Adipose tissue (tissue), 3 donors: ENCODE data around the gene KHDRBS1. TPM values are rescaled to one million over a fixed set of nuclear protein-coding genes. Genes with fewer than 3 reads are reported as not detected.
"Not testable (repeated sequence)": the region's sequence is repeated elsewhere in the genome, so short reads cannot be mapped to it uniquely, and the experiment has no call there.

Experiments used
- H3K27ac ChIP-seq: one replicate; pipeline ENCODE4 v1.5.1; 2013; ENCODE audit warnings: low read depth, low read length
- WGBS, 3 donors: extraction: QIAGEN DNeasy Blood & Tissue Kit; methylation state at CpG; one replicate each; pipeline ENCODE4 v1.1.7; 2013; 5-methylcytosine and 5-hydroxymethylcytosine counted together
- polyA plus RNA-seq, 3 donors: library from polyadenylated mRNA; stranded (reverse); fragments of 200-250 nt; gene quantifications; one replicate each; pipeline ENCODE4 v1.2.3, GENCODE V29; 2013
- donor health status: healthy with polysubstance abuse.
- donor health status: Bipolar disorder and iron deficiency.
- donor health status: healthy.

KHDRBS1 gene, protein sequence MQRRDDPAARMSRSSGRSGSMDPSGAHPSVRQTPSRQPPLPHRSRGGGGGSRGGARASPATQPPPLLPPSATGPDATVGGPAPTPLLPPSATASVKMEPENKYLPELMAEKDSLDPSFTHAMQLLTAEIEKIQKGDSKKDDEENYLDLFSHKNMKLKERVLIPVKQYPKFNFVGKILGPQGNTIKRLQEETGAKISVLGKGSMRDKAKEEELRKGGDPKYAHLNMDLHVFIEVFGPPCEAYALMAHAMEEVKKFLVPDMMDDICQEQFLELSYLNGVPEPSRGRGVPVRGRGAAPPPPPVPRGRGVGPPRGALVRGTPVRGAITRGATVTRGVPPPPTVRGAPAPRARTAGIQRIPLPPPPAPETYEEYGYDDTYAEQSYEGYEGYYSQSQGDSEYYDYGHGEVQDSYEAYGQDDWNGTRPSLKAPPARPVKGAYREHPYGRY
- 10 to 100 TPM; 35.7 to 85.9 (median 62.4) TPM for polyA plus RNA-seq

DNA sequence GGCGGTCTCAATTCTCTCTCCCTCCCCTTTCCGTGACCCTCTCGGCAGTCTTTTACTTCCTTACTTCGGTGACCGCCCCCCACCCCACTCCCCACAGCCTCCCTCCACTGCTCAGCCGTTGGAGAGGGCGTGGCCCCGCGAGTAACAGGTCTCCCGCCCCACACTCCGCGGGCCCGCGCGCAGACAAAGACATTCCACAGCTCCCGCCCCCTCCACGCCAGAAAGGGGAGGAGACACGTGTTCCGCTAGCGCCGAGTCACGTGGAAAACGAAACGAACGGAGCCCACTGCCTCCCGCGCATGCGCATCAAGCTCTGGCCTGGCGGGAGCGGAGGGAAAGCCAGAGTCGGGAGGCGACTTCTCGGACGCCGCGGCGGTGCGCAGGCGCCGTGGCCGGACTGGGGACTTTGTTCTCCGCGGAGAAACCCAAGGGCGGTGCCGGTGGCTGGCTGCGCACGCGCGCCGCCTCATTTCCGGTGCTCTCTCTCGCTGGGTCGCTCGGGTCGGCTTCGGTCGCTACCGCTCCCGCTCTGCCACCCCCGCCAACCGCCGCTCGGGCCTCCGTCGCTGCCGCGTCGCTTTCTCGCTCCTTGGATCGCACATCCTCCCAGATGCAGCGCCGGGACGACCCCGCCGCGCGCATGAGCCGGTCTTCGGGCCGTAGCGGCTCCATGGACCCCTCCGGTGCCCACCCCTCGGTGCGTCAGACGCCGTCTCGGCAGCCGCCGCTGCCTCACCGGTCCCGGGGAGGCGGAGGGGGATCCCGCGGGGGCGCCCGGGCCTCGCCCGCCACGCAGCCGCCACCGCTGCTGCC is at the start of gene KHDRBS1:
KHDRBS1 (plus strand) TSS at position 483 of the 813 bp plus-strand sequence; CDS start at position 611, 128 bp downstream.
- 0 to 1% (median 1%) methylated on average over 95 to 101 of the region's 101 CpGs for WGBS, 3 donors
- H3K27ac ChIP-seq: peak within 1 kb of the TSS; percentile 93

DNA sequence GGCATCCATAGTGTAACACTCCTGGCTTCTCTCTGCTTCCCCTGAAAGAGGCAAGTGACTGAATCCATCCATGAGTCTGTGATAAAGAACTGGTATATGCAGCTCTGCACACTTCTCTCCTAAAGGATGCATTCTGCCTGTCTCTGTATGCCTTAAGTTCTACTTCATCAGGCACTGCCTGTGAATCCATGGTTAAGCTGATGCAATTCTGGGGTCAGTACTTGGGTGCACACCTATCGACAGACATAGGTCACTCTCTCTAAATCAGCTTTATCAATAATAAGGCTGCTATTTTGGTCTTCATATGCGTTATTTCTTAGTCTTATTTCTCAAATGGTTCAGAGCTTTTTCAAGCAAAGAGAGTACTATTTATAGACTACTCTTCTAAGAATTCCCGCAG is 42.8 kb upstream of the KHDRBS1 start:
- no peak overlapping the region for H3K27ac ChIP-seq
- WGBS, 3 donors: 78 to 84% (median 81%) methylated on average over 3 of the region's 3 CpGs

DNA sequence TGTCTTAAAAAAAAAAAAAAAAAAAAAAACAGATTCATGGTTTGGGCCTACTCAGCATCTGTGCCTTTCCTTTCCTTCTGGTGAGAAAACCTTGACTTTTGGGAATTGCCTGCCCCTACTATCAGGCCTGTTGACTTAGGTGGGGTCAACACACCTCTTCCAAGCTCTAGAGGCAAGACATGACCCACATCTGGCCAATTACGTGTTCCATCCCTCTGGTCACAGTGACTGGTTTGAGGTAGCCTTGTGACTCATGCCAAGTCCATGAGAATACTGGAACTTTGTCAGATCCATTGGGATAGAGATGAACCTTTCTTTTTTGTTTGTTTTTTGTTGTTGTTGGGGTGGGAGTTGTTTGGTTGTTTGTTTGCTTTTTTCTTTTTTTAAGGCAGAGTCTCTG is 37.3 kb upstream of the KHDRBS1 start:
- H3K27ac ChIP-seq: no peak overlapping the region
- WGBS, 3 donors: 92 to 100% (median 97%) methylated on average over 1 of the region's 1 CpG

DNA sequence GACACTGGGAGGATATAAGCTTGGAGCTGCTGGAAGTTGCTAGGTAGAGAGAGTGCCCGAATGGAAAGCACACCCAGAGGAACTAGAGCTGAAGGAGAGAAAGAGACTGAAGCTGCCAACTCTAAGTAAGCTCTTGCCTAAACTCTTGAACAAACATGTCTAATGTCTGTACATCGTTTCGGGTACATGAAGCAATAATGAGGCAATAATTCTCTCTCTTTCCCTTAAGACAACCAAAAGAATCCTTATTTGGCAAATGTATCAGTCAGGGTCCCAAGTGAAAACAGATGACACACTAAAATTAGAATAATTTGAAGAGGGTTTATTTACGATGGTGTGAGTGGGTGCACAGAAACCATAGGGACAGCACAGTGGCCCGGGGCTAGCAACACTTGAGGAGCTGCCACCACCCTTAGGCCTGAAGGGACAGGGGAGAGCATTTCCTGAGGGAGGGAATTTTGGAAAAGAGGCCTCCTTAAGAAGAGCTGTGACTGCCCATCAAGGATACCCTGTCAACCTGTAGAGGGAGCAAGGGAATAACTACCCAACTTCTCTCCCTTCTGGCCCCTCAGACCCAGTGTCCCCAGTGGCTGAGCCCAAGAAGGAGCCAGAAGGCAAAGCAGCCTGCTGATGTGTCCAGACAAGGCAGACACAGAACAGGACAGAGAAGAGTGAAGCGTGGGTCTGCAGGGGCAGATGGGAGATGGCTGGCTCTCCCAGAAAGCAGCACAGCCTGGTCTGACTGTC is 36.1 kb upstream of the KHDRBS1 start:
- 45 to 64% (median 48%) methylated on average over 6 of the region's 6 CpGs for WGBS, 3 donors
- no peak overlapping the region for H3K27ac ChIP-seq

DNA sequence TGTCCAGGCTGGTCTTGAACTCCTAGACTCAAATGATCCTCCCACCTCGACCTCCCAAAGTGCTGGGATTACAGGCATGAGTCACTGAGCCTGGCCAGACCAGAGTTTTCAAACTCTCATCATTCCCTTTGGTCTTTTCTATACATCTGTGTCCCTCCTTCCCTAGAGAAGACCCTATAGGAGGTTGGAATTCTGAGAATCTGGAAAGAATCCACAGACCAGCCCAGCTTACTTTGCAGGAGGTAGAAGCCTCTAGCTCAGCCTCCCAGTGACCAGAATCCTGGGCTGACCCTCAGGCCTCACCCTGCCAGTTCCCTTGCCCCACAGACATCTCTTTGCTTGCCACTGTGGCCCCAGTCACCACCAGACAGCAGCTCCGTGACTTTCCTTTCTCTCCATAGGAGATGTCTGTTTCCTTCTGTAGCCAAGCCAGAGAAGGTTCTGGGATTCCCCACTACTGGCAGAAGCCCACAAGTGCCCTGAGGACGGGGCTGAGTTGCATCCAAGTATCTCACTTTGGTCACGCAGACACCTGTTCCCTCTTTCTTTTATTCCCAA is 34.7 kb upstream of the KHDRBS1 start:
- 75 to 86% (median 82%) methylated on average over 4 of the region's 4 CpGs for WGBS, 3 donors

DNA sequence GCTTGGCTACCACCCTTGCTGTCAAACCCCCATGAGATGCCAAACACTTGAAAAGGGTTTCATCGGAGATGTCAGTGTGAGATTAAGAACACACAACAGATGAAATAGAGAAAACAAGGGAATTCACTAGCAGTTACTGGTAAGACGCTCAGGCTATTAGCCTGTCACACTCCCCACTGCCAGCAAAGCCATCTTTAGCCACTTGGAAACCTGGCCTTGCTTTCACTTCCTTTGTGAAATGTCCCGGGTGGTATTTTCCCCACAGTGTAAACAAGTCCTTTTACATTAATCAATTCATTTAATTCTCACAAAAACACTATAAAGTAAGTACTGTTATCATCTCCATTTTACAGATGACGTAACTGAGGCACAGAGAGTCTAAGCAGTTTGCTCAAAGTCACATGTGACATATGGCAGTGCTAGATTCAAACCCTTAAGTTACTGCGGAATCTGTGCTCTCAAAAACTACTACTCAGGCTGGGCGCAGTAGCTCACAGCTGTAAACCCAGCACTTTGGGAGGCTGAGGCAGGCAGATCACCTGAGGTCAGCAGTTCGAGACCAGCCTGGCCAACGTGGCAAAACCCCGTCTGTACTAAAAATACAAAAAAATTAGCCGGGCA is 32.7 kb upstream of the KHDRBS1 start:
- 75 to 83% (median 82%) methylated on average over 10 of the region's 10 CpGs for WGBS, 3 donors
- no peak overlapping the region for H3K27ac ChIP-seq

More for the DNA sequence above, 34.7 kb upstream of the KHDRBS1 start:
- no peak overlapping the region for H3K27ac ChIP-seq

DNA sequence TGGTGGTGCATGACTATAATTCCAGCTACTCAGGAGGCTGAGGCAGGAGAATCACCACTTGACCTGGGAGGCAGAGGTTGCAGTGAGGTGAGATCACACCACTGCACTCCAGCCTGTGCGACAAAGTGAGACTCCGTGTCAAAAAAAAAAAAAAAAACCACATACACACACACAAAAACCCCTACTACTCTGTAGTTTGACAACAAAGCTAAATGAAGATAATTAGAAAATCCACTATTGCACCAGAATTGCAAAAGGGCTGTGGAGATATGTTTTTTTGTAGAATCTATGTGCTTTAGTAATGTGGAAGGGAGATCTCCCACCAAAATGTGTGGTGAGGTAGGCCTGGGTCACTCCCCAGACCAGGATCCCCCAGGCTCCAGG is 32.2 kb upstream of the KHDRBS1 start:
- no peak overlapping the region for H3K27ac ChIP-seq
- 38 to 88% (median 73%) methylated on average over 2 of the region's 2 CpGs for WGBS, 3 donors

DNA sequence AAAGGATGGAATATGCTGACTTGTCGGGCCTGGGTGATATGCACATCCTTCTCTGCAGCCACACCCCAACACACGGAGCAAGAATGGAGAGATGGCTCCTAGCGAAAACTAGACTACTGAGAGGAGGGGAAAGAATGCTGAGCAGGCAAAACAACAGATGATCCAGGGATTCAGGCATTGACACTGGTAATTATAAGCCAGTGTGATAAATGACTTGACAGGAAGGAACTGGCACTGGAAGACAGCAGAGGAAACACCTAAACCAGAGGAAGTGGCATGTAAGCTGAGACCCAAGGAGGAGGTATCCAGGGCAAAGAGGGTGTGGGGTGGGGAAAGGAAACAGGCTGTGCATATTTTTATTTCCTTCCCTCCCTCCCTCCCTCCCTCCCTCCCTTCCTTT is 31.7 kb upstream of the KHDRBS1 start:
- no peak overlapping the region for H3K27ac ChIP-seq
- WGBS, 3 donors: 25 to 60% (median 32%) methylated on average over 3 of the region's 3 CpGs

DNA sequence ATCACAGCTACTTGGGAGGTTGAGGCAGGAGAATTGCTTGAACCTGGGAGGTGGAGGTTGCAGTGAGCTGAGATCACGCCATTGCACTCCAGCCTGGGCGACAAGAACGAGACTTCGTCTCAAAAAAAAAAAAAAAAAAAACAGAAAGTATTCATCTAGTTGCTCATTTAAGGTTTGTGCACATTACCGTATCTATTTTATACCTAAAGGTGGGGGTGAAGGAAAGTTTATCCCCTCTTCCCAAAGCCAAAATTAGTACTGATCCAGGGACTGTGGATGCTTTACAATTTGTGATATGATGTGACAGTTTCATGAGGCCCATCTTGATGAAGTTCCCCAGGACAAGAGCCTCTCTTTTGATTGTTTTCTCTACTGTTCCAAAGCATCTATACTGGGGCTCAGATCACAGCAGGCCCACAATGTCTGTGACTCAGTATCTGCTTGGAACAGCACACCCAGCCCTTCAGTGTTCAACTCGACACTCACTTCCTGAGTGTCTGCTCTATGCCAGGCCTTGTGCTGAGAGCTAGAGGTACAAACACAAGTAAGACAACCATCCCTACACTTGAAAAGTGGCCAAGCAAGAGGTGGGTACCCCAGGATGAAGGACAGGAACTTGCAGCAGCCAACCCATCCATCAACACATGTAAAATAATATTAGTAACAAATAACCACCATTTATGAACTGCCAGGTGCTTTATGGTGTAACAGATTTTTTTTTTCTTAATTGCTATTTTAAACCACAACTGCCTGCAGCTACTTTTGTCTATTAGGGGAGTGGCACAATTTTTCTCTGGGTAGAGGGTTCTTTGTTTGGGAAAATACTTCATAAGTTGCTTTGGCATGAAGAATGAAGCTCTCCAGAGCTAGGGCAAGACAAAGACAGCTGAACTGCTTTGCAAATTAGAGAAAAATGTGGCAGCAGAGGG is 29.0 kb upstream of the KHDRBS1 start:
- 78 to 88% (median 84%) methylated on average over 3 to 6 of the region's 6 CpGs for WGBS, 3 donors
- H3K27ac ChIP-seq: no peak overlapping the region

DNA sequence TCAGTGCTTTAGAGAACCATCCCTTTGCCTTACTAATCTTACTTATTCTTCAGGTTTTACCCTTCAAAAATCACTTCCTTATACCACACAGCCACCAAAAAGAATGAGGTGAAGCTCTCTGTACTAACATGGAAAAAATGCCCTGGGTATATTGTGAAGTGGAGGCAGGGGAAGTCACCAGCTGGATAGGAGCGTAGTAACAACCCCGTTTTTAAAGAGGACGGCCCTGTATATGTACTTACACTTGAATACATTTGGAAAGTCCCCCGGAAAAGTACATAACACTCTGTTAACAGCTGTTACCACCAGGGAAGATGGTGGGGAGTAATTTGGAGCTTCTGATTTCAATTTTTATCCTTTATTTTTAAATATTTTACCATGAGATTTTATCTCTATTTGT is 28.2 kb upstream of the KHDRBS1 start:
- no peak overlapping the region for H3K27ac ChIP-seq
- 25 to 41% (median 33%) methylated on average over 4 of the region's 4 CpGs for WGBS, 3 donors

DNA sequence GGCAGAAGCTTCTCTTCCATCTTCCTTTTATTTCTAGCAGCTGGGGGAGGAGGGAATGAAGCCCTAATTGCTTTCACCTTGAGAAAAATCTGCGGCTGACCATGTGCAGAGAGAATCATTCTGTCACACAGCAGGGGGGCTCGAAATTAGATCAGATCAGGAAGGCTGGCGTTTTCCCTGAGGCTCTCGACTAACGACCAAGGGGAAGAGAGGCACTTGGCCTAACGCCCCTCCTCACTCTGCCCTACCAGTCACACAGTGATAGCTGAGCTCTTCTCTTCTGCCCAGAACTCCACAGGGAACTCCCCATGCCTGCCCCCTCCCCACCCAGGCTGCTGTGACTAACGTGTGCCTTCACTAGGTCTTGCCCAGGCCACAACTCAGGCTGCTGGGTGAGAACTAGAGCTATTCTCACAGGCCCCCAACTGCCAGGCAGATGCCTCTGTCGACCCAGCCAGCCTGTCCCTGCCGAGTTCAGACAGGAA is 26.5 kb upstream of the KHDRBS1 start:
- WGBS, 3 donors: 49 to 85% (median 80%) methylated on average over 9 of the region's 9 CpGs
- H3K27ac ChIP-seq: no peak overlapping the region

DNA sequence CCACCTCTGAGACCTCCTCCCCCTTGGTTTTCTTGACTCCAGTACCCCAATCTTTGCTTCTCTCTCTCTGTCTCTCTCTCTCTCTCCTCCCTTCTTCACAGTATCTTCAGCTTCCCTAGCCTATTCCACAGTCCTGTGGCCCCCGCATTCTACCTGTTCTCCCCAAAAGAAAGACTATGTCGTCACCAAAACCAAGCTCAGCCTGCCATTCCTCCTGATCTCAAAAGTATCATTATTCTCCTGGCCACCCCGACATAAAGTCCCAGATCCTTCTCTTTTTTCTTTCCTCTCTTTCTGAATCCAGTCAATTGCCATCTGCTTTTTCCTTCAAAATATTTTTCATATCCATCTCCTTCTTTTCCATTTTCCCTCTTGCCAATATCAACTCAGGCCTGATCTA is 23.7 kb upstream of the KHDRBS1 start:
- no peak overlapping the region for H3K27ac ChIP-seq
- 94 to 99% (median 98%) methylated on average over 3 of the region's 3 CpGs for WGBS, 3 donors

DNA sequence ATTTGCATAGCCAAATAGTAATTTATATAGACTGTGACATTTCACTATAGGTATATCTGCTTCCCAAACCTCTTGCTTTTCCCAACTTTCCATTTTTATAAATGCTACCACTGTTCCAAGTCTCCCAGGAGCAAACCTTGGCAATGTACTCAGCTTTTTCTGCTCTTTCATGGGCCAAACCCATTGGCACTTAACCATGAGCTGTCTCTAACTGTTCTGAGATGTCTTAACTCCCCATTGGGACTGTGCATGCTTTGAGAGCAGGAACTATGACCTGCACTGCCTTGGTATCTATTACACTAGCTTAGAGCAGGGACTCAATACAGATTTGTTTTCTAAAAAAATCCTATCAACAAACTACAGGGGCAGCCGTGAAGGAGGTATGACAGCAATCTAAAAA is 22.5 kb upstream of the KHDRBS1 start:
- no peak overlapping the region for H3K27ac ChIP-seq
- WGBS, 3 donors: 51 to 73% (median 56%) methylated on average over 1 of the region's 1 CpG

DNA sequence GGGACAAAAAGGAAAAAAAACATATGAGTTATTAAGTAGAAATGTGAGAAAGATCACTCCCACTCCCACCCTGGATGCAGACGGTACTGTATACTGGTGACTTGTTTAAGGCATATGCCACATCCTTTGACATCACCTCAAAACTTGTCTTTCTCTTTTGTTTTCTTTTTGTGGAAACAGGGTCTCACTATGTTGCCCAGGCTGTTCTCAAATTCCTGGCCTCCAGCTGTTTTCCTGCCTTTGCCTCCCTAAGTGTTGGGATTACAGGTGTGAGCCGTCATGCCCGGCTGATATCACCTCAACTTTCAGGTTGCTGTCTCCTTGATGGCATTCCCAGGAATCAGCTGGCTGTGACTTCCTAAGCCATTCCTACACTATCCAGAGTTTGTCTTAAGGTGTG is 18.4 kb upstream of the KHDRBS1 start:
- WGBS, 3 donors: 91 to 92% (median 91%) methylated on average over 3 of the region's 3 CpGs
- H3K27ac ChIP-seq: no peak overlapping the region

DNA sequence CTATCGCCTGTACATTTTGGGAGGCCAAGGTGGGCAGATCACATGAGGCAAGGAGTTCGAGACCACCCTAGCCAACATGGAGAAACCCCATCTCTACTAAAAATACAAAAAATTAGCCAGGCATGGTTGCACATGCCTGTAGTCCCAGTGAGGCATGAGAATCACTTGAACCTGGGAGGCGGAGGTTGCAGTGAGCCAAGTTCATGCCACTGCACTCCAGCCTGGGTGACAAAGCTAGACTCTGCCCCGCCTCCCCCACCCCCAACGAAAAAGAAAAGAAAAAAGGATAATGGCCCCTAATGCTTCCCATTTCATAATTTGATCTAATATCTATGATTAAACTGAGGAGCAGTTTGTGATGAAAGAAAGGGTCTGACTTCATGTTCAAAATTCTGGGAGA is 17.5 kb upstream of the KHDRBS1 start:
- 84 to 93% (median 90%) methylated on average over 5 of the region's 5 CpGs for WGBS, 3 donors
- not testable (repeated sequence) for H3K27ac ChIP-seq

DNA sequence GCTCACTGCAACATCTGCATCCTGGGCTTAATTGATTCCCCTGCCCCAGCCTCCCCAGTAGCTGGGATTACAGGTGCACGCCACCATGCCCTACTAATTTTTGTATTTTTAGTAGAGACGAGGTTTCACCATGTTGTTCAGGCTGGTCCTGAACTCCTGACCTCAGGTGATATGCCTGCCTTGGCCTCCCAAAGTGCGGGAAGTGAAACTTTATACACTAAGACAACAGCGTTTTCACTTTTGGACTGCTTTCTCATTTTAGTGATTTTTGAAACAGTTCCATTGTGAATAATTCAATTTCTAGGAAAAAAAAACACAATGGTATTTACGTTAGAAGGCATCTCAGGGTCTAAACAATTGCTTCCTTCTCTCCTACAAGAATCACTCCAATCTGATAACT is 11.8 kb upstream of the KHDRBS1 start:
- WGBS, 3 donors: 88 to 92% (median 89%) methylated on average over 5 of the region's 5 CpGs

DNA sequence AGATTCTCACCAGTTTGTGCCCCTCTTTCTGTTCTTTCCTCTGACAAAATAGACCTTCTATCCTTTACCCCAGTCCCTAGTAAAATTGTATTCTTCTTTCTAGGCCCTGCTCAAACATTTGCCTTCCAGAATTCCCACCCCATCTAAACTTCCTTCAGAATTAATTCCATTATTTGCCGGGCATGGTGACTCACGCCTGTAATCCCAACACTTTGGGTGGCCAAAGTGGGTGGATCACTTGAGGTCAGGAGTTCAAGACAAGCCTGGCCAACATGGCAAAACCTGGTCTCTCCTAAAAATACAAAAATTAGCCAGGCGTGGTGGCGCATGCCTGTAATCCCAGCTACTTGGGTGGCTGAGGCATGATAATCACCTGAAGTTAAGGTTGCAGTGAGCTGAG is 11.4 kb upstream of the KHDRBS1 start:
- not testable (repeated sequence) for H3K27ac ChIP-seq
- WGBS, 3 donors: 66 to 77% (median 75%) methylated on average over 4 of the region's 4 CpGs

More for the DNA sequence above, 11.8 kb upstream of the KHDRBS1 start:
- H3K27ac ChIP-seq: no peak overlapping the region
